Adipocyte (in vitro differentiated cells): ENCODE data around the gene ITGA11.

Experiments
- DNase-seq: peaks from one replicate; pipeline ENCODE4 v3.0.0-alpha.2; 2015; ENCODE audit warnings: low read depth
- H3K27me3 ChIP-seq: replicated peaks from 2 replicates; pipeline ENCODE4 v1.7.0; 2013; ENCODE audit warnings: mild to moderate bottlenecking, low read length, moderate library complexity; ENCODE audit not compliant: control insufficient read depth, insufficient read depth
- H3K36me3 ChIP-seq: 2 replicates; pipeline ENCODE4 v1.7.0; 2013; ENCODE audit warnings: low read length, mild to moderate bottlenecking, moderate library complexity; ENCODE audit not compliant: control insufficient read depth, insufficient read depth, severe bottlenecking
- H3K4me1 ChIP-seq: 2 replicates; pipeline ENCODE4 v1.7.0; 2013; ENCODE audit warnings: mild to moderate bottlenecking, low read length, moderate library complexity; ENCODE audit not compliant: control insufficient read depth, insufficient read depth
- H3K4me3 ChIP-seq: 2 replicates; pipeline ENCODE4 v1.7.0; 2013; ENCODE audit warnings: mild to moderate bottlenecking, low read length, moderate library complexity
- H3K9ac ChIP-seq: 2 replicates; pipeline ENCODE4 v1.7.0; 2013; ENCODE audit warnings: mild to moderate bottlenecking, low read length, moderate library complexity
- H3K9me3 ChIP-seq: 2 replicates; pipeline ENCODE4 v1.7.0; 2013; ENCODE audit warnings: mild to moderate bottlenecking, low read length, moderate library complexity; ENCODE audit not compliant: control insufficient read depth

Gene ITGA11

GRCh38 chr15:68285259-68285980 is 146.5 kb downstream of the ITGA11 start:
- peaks cover 63% of the 10 kb centered on the region for H3K4me1 ChIP-seq
- no peak overlapping the region for H3K4me3 ChIP-seq
- no peak overlapping the region for H3K9ac ChIP-seq
- peak; percentile 40 for DNase-seq
- peaks cover 21% of the 10 kb centered on the region for H3K36me3 ChIP-seq
- H3K27me3 ChIP-seq: no peaks in the 10 kb centered on the region
- no peaks in the 10 kb centered on the region for H3K9me3 ChIP-seq

- no peak overlapping the region for H3K4me3 ChIP-seq
- H3K36me3 ChIP-seq: peaks cover 14% of the 10 kb centered on the region
- no peak for DNase-seq
These were observed 147.2 kb downstream of the ITGA11 start for GRCh38 chr15:68284616-68285258.

GRCh38 chr15:68283401-68283800 is 148.6 kb downstream of the ITGA11 start:
- no peak overlapping the region for H3K4me3 ChIP-seq
- no peaks in the 10 kb centered on the region for H3K9me3 ChIP-seq
- H3K4me1 ChIP-seq: peaks cover 64% of the 10 kb centered on the region
- peaks cover 10% of the 10 kb centered on the region for H3K36me3 ChIP-seq
- H3K27me3 ChIP-seq: no peaks in the 10 kb centered on the region
- H3K9ac ChIP-seq: no peak overlapping the region
- no peak for DNase-seq

More at GRCh38 chr15:68284616-68285258, 147.2 kb downstream of the ITGA11 start:
- Histone ChIP-seq H3K4me1 (peaks cover 69% of the 10 kb centered on the region), H3K9ac (no peak overlapping the region), H3K27me3 (no peaks in the 10 kb centered on the region), H3K9me3 (no peaks in the 10 kb centered on the region)

GRCh38 chr15:68281008-68281407 is 151.0 kb downstream of the ITGA11 start:
- H3K4me3 ChIP-seq: peak overlapping the region; percentile 97

GRCh38 chr15:68279779-68280753 is 151.9 kb downstream of the ITGA11 start:
- Histone ChIP-seq H3K9ac (peak overlapping the region; percentile 99), H3K36me3 (peaks cover 8% of the 10 kb centered on the region), H3K9me3 (no peaks in the 10 kb centered on the region), H3K4me3 (peak overlapping the region; percentile 97), H3K4me1 (peaks cover 59% of the 10 kb centered on the region), H3K27me3 (no peaks in the 10 kb centered on the region)
- DNase-seq: no peak

More at GRCh38 chr15:68281008-68281407, 151.0 kb downstream of the ITGA11 start:
- Histone ChIP-seq H3K36me3 (peaks cover 10% of the 10 kb centered on the region), H3K9ac (peak overlapping the region; percentile 99), H3K4me1 (peaks cover 67% of the 10 kb centered on the region), H3K27me3 (no peaks in the 10 kb centered on the region), H3K9me3 (no peaks in the 10 kb centered on the region)
- no peak for DNase-seq

- peak; percentile 62 for DNase-seq
- H3K9ac ChIP-seq: peak overlapping the region; percentile 99
- H3K4me3 ChIP-seq: peak overlapping the region; percentile 97
- no peaks in the 10 kb centered on the region for H3K36me3 ChIP-seq
- H3K9me3 ChIP-seq: no peaks in the 10 kb centered on the region
- H3K4me1 ChIP-seq: peaks cover 52% of the 10 kb centered on the region
- H3K27me3 ChIP-seq: no peaks in the 10 kb centered on the region
These were observed 153.2 kb downstream of the ITGA11 start for GRCh38 chr15:68278595-68279405.

GRCh38 chr15:68278345-68278594 is 153.7 kb downstream of the ITGA11 start:
- Histone ChIP-seq H3K9ac (peak overlapping the region; percentile 99), H3K4me3 (peak overlapping the region; percentile 97)
- no peak for DNase-seq

GRCh38 chr15:68277603-68278344 is 154.2 kb downstream of the ITGA11 start, which contains the start of gene FEM1B:
Gene FEM1B (plus strand): TSS chr15:68277745. CDS start chr15:68278418, 673 bp downstream.
- peak; percentile 96 for DNase-seq
- Histone ChIP-seq H3K36me3 (no peaks in the 10 kb centered on the region), H3K4me3 (peak within 1 kb of the TSS; percentile 97), H3K4me1 (peaks cover 56% of the 10 kb centered on the region), H3K9ac (peak within 1 kb of the TSS; percentile 99), H3K27me3 (no peaks in the 10 kb centered on the region), H3K9me3 (no peaks in the 10 kb centered on the region)

More at GRCh38 chr15:68278345-68278594, 153.7 kb downstream of the ITGA11 start:
- H3K27me3 ChIP-seq: no peaks in the 10 kb centered on the region
- peaks cover 55% of the 10 kb centered on the region for H3K4me1 ChIP-seq
- no peaks in the 10 kb centered on the region for H3K36me3 ChIP-seq
- no peaks in the 10 kb centered on the region for H3K9me3 ChIP-seq

GRCh38 chr15:68277131-68277602 is 154.8 kb downstream of the ITGA11 start:
- no peaks in the 10 kb centered on the region for H3K9me3 ChIP-seq
- peak; percentile 56 for DNase-seq
- peak overlapping the region; percentile 97 for H3K4me3 ChIP-seq
- H3K36me3 ChIP-seq: no peaks in the 10 kb centered on the region
- H3K4me1 ChIP-seq: peaks cover 56% of the 10 kb centered on the region
- no peaks in the 10 kb centered on the region for H3K27me3 ChIP-seq
- peak overlapping the region; percentile 99 for H3K9ac ChIP-seq

GRCh38 chr15:68276668-68277067 is 155.3 kb downstream of the ITGA11 start:
- Histone ChIP-seq H3K4me3 (peak overlapping the region; percentile 97), H3K36me3 (no peaks in the 10 kb centered on the region), H3K9me3 (no peaks in the 10 kb centered on the region), H3K27me3 (no peaks in the 10 kb centered on the region), H3K9ac (peak overlapping the region; percentile 99), H3K4me1 (peaks cover 56% of the 10 kb centered on the region)
- DNase-seq: no peak
